Neutrophil (primary cell): ENCODE data around the gene FAM83C.

Experiments used
- H3K27ac ChIP-seq: fragments of 200-600 bp; sonication (generic); 2 replicates; pipeline ENCODE4 v1.5.1; 2016; ENCODE audit warnings: mild to moderate bottlenecking, moderate library complexity
- H3K27me3 ChIP-seq: fragments of 200-600 bp; sonication (generic); 2 replicates; pipeline ENCODE4 v1.6.0; 2016; ENCODE audit warnings: mild to moderate bottlenecking
- H3K36me3 ChIP-seq: fragments of 200-600 bp; sonication (generic); 2 replicates; pipeline ENCODE4 v1.5.1; 2017
- H3K4me1 ChIP-seq, 2 experiments: fragments of 200-600 bp in 1 of 2; sonication (generic) in 1 of 2; 1 replicate in 1 of 2; 2 replicates in 1 of 2; pipeline versions ENCODE4 v1.5.1 to v1.6.1; 2013 to 2016; ENCODE audit warnings: low read depth in 1 of 2, low read length in 1 of 2, mild to moderate bottlenecking in 1 of 2, moderate library complexity in 1 of 2; ENCODE audit not compliant: control insufficient read depth in 1 of 2, insufficient read depth in 1 of 2
- H3K4me3 ChIP-seq, 2 experiments: fragments of 200-600 bp in 1 of 2; sonication (generic) in 1 of 2; 1 replicate in 1 of 2; 2 replicates in 1 of 2; pipeline ENCODE4 v1.5.1; 2013 to 2016; ENCODE audit warnings: low read depth in 1 of 2, low read length in 1 of 2, mild to moderate bottlenecking in 1 of 2, moderate library complexity in 1 of 2
- H3K9me3 ChIP-seq: fragments of 200-600 bp; sonication (generic); 2 replicates; pipeline ENCODE4 v1.5.1; 2016
- CTCF ChIP-seq: fragments of 200-600 bp; sonication (generic); IDR thresholded peaks from 2 replicates; pipeline ENCODE4 v1.5.1; 2016; ENCODE audit warnings: antibody characterized with exemption

The FAM83C gene

GRCh38 chr20:35235881-35236280 lies 56.3 kb downstream of the FAM83C start:
- H3K36me3 ChIP-seq: peaks cover 20% of the 10 kb centered on the region

More at GRCh38 chr20:35235881-35236280, 56.3 kb downstream of the FAM83C start:
- Histone ChIP-seq H3K27me3 (no peaks in the 10 kb centered on the region), H3K4me1 (peaks cover 39 to 40% of the 10 kb centered on the region in 2 experiments), H3K27ac (no peak overlapping the region), H3K4me3 (no peak overlapping the region), H3K9me3 (no peaks in the 10 kb centered on the region)
- no peak for TF ChIP-seq CTCF
